Coronary artery (tissue), 2 donors: Measurements from ENCODE around the gene XPO4.
A peak's percentile ranks its signal among the peaks of the same experiment; 100 is the strongest.

Experiments
- DNase-seq: peaks from one replicate; pipeline ENCODE4 v3.0.0-alpha.2; 2017; ENCODE audit warnings: low spot score
- H3K27ac ChIP-seq, 2 donors: fragments of 200-600 bp; sonication (generic); one replicate each; pipeline ENCODE4 v1.5.1; 2016 to 2019
- H3K4me3 ChIP-seq: fragments of 200-600 bp; sonication (generic); 2 replicates; pipeline ENCODE4 v1.5.1; 2016; ENCODE audit warnings: mild to moderate bottlenecking, moderate library complexity
- TF ChIP-seq, protein P1 (sequence below): fragments of 200-600 bp; sonication (generic); IDR thresholded peaks from one replicate; pipeline ENCODE4 v1.5.1; 2019; ENCODE audit warnings: antibody characterized with exemption

The XPO4 gene

DNA sequence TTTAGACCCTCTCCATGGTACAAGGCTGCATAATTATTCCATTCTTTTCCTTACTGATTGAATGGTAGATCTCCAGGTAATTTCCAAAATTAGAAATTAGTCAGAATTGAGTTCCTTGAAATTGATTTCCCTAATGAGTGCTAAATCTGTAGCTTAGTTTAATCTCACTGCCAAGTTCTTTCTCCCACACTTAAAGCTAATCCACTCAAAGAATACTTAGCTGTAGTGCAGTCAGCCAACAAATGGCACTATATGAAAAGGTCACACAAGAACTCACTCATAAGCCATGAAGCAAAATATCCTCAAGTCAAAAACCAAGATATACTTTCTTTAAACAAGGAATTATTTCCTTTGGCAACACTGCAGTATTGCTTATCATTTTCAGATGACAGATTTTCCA, 62.0 kb downstream of the XPO4 start:
- TF ChIP-seq, protein P1, sequence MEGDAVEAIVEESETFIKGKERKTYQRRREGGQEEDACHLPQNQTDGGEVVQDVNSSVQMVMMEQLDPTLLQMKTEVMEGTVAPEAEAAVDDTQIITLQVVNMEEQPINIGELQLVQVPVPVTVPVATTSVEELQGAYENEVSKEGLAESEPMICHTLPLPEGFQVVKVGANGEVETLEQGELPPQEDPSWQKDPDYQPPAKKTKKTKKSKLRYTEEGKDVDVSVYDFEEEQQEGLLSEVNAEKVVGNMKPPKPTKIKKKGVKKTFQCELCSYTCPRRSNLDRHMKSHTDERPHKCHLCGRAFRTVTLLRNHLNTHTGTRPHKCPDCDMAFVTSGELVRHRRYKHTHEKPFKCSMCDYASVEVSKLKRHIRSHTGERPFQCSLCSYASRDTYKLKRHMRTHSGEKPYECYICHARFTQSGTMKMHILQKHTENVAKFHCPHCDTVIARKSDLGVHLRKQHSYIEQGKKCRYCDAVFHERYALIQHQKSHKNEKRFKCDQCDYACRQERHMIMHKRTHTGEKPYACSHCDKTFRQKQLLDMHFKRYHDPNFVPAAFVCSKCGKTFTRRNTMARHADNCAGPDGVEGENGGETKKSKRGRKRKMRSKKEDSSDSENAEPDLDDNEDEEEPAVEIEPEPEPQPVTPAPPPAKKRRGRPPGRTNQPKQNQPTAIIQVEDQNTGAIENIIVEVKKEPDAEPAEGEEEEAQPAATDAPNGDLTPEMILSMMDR, result no peak
- Histone ChIP-seq H3K4me3 (no peak overlapping the region), H3K27ac (no peak overlapping the region)
- no peak for DNase-seq

DNA sequence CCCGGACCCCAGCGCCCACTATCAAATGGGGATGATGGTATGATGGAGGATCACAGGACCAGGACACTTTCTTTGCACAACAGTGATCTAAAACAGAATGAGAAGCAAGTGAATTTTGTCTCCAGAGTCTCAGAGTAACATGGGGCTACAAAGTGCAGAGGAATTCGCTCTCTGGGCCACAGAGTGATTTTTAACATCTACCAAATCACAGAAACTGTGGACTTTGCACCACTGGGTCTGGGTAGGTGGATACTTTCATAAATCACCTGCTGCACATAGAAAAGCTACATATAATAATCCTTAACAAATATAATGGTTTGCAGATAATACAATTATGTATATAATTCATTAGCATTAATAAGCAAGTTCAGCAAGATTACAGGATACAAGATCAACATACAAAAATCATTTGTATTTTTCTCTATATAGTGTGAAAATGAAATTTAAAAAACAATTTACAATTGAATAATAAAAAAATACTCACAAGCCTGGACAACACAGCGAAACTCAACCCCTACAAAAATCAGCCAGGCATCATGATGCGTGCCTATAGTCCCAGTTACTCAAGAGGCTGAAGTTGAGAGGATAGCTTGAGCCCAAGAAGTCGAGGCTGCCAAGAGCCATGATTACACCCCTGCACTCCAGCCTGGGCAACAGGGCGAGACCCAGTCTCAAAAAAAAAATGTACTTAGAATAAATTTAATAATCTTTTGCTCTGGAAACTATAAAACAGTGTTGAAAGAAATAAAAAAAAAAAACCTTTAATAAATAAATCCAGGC, 68.5 kb downstream of the XPO4 start:
- Histone ChIP-seq H3K4me3 (no peak overlapping the region), H3K27ac (no peak overlapping the region)
- TF ChIP-seq, protein P1, result no peak
- no peak for DNase-seq

DNA sequence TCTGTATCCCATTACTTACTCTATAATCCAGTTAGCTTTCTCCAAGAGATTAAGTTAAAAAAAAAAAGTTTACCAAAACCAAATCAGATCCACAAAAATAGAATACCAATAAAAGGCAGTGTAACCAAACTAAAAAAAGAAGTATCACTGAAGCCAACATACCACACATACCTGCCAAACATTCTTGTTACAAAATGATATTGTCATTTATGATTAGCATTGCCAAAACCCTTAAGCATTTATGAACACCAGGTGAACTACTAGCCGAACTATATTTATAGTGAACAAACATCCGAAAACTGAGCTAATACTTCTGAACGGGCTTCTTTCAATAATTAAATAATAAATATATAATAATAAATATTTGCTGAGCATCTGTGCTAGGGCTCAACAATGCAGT, 69.7 kb downstream of the XPO4 start:
- Histone ChIP-seq H3K27ac (no peak overlapping the region), H3K4me3 (no peak overlapping the region)
- TF ChIP-seq, protein P1, result no peak
- no peak for DNase-seq

DNA sequence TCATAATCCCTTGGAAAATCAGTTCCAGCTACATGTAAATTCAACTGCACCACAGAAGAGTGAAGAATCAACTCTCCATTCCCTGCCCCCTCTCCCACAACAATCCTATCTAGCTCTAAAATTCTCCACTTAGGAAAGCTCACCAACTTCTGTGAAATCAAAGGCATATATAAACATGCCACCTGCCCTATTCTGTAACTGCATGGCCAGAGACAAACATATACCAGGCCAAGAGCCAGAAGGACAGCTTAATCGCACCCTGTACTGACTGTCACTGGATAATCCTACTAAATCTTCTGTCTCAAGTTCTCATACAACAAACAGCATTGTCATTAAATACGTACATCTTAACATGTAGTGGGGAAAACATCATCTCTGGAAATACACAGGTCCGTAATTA, 70.6 kb downstream of the XPO4 start:
- TF ChIP-seq, protein P1, result no peak
- no peak overlapping the region for H3K27ac ChIP-seq
- no peak for DNase-seq
- no peak overlapping the region for H3K4me3 ChIP-seq

DNA sequence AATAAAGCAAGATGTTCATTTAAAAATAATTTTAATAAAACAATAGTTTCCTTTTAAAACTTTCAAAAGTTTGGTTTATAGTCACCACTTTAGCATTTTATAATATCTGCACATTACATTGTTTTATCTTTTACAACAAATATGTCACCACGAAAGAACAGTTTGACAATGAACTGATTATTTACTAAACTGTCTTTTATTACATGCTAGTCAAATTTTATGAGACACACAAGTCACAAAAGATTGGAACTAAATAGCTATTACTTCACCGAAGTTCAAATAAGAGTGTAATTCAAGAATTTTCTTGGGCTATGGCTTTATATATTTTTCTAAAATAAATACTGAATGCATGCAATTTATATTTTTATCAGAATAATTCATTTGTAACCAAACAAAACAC, 71.3 kb downstream of the XPO4 start:
- DNase-seq, result no peak
- no peak overlapping the region for H3K4me3 ChIP-seq
- no peak overlapping the region for H3K27ac ChIP-seq
- TF ChIP-seq, protein P1, result no peak

DNA sequence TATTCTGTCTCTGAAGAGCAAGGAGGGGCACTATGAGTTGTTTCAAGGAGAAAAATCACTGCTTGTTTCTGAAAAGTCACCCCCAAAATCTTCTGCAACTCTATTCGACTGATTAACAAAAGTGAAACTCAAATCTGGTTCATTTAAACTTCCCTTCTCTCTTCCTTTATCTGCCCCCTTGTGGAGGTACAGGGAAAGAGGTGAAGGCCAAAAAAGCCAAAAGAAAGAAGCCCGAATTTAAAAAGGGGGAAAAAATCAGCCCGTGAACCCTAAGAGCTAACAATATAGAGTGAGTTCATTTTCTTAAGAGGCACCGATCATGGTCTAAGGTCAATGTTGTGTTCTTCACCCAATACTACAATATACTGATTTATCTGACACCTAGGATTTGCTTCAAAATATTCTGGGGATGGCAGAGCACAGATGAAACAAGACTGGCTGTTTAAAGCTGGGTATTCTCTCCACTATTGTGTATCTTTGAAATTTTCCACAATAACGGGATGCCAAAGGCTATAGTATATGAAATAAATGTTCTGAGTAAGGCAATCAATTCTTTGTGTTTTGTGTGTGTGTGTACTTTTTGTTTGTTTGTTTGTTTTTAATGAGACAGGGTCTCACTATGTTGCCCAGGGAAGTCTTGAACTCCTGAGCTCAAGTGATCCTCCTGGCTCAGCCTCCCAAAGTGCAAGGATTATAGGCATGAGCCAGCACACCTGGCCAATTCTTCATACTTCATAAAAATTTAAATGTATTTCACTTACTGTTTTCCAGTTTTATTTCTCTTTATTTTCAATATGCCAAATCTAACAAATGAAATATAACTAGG, 73.8 kb downstream of the XPO4 start:
- peak overlapping the region; percentile 55 for H3K4me3 ChIP-seq
- peak overlapping the region in 1 of 2 donors; percentile 20 for H3K27ac ChIP-seq
- no peak for DNase-seq
- TF ChIP-seq, protein P1, result peak; percentile 50
